ENCODE data around the gene GBF1.
"Not testable (repeated sequence)": the region's sequence is repeated elsewhere in the genome, so short reads cannot be mapped to it uniquely, and the experiment has no call there.

GBF1 gene

DNA sequence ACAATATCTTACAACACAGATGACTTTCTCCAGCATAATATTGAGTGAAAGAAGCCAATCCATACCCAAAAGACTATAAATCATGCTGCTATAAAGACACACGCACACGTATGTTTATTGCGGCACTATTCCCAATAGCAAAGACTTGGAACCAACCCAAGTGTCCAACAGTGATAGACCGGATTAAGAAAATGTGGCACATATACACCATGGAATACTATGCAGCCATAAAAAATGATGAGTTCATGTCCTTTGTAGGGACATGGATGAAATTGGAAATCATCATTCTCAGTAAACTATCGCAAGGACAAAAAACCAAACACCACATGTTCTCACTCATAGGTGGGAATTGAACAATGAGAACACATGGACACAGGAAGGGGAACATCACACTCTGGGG, 63.0 kb downstream of the GBF1 start:
- DNase-seq (ENCODE audit: low spot score): not testable (repeated sequence)

DNA sequence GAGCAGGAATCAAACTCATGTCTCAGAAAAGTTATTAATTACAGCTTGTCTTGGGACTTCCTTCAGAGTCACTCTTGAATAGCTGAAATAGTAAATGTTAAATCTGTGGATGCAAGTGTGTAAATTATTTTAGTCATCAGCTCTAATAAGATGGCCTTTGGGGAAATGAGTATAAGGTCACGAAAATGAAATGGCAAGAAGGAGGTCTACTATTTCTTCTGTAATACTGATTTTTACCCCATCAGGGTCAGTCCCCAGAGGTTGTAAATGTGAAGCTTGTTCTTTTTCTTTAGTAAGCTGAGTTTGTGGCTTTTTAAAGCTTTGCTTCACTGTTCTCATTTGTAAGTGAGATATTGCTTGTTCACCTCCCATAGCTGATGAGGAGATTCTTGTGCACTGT, 63.9 kb downstream of the GBF1 start:
- no peak for DNase-seq (ENCODE audit: low spot score)

DNA sequence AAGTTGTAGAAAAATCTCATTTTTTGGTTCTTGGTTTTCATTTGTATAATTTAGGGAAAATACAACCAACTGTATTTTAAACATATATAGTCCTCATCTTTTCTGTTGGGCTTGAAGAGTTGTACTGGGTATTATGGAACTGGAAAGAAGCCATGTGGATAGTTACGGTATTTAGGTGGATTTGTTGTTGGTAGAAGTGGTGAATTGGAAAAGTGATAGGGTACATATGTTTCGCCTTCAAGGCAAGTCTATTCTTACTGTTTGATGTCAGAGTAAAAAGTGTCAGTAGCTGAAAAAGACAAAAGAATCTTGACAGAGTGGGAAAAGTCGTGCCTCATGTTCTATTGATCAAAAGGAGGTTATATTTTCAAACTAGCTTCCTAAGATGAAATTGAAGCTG, 64.6 kb downstream of the GBF1 start:
- no peak for DNase-seq (ENCODE audit: low spot score)

DNA sequence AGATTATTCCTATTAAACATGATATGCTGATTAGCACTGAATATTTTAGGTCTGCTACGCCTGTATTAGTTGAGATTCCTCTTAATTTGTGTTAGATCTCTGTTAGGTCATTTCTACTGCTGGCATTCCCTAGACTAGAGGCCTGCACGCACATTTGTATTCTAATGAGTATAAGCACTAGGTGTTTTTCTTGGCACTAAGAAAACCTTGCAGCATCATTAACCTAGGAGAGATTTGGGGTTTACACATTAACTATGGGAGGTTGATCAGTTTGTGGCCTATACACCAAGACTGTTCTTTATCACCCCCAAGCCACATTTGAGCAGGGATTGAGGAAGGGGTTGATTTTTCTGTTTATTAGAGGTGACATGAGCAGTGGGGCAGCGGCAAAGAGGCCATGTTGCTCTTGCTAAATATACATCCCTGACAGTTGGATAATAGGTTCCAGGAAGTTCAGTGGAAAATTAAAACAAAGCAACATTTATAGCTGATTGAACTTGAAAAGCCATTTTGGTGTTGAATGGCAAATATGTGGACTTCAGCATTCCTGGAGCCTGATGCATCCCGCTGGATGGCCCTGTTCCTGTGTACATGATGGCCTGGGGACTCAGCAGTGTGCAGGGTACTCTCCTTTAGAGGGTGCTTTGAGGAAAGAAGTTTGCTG, 65.2 kb downstream of the GBF1 start:
- DNase-seq (ENCODE audit: low spot score): no peak

DNA sequence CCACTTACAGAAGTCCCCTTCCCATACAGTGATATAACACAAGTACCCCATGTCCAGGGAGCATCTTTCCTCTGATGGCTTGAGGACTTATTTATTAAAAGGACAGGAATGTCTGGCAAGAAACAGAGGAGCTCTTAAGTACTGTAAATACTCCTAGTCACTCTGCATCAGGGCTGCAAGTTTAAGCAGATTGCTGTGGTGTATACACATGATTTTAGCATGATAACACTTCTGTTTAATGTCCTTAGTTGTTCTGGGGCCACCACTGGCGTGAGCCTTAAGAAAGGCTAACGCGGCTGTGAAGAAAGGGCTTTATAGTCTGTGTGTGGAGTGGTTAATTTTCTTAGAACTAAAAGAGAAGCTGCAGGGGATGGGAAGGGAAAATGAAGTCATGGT, 65.7 kb downstream of the GBF1 start:
- DNase-seq (ENCODE audit: low spot score): no peak

DNA sequence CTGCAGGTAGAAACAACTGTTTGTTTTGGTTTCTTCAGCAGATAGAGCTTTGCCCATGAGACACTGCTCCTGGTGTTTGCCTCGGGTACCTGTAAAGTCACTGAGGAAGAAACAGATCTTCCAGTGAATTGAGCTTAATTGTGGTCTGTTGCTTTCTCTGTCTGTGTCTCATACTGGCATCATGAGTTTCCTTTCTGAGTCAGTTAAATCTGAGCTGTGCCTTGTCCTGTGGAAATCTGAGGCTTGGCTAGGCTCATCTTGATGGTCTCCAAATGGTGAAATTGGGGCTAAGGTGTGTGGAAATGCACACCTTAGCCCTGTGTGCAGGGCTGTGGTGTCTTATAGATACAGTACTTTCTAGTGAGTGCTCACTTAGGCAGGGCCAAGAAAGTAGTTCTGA, 67.4 kb downstream of the GBF1 start:
- DNase-seq (ENCODE audit: low spot score): no peak

DNA sequence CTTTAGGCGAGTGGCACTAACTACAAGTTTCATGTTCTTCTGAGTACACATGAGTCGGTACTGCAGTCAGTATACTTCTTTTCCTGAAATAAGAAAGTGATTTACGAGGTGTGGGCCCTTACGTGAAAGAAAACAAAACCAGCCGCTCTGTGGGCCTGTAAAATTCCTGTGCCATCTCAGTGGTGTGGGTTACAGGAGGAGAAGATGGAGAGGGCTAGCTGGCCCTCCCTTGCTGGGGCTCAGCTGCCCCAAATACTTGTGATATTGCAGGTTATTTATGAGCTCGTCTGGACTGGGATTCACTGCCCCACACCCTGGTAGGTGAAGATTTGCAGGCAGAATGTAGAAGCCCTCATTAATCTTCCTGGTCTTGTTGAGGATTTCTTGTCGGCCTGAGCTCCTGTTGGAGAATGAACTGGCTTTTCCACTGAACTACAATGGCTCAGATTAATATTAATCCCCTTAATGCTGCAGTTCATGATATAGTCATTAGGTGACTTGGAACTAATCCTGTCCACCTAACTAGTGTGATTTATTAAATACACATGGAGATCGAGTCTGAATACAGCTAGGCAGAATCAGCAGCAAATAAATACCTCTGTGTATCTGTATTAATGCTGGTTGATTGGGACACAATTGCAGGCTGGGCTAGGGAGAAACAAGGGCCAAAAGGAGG, 68.0 kb downstream of the GBF1 start:
- DNase-seq (ENCODE audit: low spot score): no peak

DNA sequence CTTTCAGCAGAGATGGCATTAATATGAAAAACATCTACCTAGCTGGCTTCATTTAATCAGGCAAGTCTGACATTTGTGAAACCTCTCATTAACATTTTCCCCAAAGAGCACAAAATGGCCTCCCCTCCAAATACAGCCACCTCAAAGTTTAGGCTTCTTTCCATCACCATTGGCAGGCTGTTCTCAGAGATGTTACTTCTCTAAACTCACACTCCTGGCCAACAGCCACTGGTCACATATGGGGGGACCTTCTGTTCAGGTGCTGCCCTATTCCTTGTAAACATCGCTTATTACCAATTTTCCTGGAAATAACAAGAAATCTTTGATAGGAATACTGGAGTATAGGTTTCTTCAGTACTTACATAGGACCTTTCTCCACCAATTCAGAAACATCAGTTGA, 69.5 kb downstream of the GBF1 start:
- DNase-seq (ENCODE audit: low spot score): no peak

DNA sequence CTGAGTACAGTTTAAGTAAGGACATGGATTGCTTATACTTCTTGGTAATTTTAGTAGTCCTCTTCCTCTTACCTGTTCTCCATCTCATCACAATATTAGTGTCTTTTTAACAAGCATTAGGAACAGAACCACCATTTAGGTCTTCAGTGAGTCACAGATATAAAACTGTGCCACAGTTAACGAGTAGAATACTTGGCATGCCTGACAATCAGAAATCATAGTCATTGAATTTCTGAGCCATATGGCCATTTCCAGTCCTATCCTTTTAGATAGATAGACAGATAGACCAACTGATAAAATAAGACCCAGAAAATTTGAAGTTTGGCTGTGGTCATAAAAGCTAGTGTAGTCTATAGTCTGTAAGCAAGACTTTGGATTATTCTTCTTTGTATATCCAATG, 71.1 kb downstream of the GBF1 start:
- no peak for DNase-seq (ENCODE audit: low spot score)

DNA sequence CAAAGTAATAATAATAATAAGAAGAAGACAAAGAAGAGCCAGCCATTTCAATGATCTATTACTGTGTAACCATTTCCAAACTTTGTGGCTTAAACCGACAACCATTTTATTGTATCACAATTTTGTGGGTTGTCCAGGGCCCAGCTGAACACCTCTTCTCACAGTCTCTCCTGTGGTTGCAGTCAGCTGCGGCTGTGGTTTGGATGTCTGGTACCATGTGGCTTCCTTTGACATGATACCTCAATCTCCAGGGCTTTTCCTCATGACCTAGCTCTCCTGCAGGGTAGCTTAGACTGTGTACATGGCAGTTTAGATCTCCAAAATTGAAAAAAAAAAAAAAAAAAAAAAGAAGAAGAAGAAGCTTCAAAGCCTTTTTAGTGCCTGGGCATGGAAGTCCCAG, 77.6 kb downstream of the GBF1 start:
- no peak for DNase-seq (ENCODE audit: low spot score)

DNA sequence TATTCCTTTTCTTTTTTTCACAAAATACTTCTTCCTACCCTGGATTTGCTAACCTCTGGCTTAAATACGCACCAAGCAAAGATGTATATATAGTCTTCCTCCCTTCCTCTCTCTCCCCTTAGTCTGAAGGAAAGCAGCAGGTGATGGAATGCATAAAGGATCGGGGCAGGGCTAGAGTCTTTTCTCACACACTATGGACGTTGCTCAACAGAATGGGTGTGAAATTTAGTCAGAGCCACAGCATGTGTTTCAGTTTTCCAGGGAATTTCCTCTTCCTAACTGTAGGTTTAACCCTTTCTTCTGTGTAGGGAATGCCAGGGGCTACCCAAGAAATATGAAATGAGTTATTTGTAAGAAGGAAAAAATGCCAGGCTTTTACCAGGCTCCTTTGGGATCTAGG, 78.7 kb downstream of the GBF1 start:
- DNase-seq (ENCODE audit: low spot score): no peak

DNA sequence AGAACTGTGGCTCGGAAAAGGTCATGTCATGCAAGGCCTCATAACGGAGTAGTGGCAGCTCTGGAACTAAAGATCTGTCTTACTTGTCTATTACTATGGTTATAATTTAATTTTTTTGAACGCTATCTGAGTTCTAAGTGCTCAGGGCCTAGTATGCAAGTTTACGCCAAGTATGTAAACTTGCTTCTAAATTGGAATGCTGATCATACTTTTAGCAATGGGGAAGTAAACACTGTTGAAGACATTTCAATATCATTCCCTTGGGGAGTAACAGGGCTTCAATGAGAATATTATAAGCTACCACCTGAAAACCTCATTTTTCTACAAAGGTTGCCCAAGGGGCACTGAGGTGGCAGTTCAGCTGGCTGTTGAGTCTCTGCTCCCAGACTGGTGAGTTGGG, 80.7 kb downstream of the GBF1 start:
- no peak for DNase-seq (ENCODE audit: low spot score)

DNA sequence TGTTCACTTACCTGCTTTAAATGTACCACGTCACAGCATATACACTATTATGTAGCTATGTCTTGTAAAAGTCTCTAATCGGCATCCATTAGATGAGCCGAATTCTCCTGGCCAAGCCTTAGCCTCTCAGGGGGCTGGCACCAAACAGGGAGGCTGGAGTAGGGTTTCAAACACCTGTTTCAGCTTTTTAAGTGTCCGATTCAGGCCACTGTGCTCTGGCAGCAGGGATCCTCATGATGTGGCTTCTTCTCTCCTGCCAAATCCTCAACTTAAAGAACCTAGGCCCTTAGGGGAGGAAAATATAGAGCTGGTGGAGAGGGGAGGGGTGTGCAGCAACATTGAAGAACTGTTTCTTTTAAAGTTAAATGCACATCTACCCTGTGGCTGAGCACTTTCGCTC, 81.7 kb downstream of the GBF1 start:
- DNase-seq (ENCODE audit: low spot score): no peak

DNA sequence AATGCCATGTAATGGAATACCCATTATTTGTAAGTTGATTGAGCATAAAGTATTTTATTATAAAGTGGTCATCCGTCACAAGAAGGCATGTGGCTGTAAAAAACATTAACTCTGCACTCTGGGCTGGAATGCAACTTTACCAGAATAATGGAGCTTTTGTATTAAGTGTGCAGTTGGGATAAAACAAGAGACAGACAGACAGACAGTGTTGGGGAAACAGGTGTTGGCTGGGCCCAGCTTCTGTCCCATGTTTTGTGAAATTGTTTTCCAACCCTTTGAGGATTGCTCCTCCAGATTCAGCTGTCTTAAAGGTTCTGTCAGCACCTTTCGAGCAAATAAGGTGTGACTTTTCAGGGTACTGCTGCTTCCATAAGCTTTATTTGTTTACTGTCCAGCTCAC, 82.3 kb downstream of the GBF1 start:
- no peak for DNase-seq (ENCODE audit: low spot score)

DNA sequence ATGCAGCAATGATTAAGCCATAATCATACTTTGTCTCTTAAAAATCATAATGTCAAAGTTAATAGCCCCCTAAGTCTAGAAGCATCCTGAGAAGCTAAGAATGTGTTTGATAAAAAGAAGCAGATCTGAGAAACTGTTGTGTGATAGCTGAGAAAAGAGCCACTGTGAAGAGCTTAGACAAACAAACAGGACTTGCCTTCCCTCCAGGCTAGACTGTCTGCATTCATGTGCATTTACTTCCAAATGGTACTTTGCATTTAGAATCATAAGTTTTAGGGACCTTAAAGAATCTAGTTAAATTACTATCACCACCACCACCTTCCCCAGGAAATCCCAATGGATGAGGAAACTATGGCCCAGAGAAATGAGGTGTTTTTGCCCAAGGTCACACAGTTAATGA, 87.4 kb downstream of the GBF1 start:
- DNase-seq (ENCODE audit: low spot score): no peak

DNA sequence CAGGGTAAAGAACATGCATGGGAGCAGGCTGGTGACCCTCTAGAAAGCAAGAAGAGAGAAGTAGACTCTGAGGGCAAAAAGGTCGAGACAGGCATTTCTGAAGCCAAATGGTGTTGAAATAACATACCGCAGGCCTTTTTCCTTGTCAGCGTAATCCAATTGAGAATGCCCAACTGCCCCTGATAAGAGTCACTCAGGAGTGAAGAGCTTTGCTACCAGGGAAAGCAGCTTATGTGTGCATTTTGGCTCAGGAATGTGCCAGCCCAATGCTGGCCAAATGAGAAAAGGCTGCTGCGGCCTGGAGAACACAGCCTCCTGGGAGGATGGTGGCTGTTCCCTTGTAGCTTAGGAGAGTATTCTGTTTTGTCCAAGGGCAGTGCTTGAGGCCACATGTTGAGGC, 88.8 kb downstream of the GBF1 start:
- DNase-seq (ENCODE audit: low spot score): no peak

DNA sequence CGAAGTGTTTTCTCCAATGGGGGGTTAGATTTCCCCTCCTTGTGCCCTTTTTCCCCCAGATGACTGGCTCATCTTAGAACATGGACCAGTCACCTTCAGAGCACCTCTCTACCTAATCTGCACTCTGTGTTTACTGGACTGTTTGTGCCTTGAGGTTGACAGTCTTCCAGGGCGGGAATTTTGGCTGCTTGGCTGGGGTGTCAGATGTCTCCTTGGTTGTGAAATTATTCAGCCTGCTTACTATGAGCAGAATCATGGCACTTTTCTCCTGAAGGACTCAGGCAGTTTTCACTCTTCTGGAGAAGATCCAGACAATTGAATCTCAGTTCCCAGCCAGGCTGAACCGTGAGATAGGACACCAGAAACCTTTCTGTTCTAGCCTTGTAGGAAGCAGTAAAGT, 89.9 kb downstream of the GBF1 start:
- DNase-seq (ENCODE audit: low spot score): no peak

DNA sequence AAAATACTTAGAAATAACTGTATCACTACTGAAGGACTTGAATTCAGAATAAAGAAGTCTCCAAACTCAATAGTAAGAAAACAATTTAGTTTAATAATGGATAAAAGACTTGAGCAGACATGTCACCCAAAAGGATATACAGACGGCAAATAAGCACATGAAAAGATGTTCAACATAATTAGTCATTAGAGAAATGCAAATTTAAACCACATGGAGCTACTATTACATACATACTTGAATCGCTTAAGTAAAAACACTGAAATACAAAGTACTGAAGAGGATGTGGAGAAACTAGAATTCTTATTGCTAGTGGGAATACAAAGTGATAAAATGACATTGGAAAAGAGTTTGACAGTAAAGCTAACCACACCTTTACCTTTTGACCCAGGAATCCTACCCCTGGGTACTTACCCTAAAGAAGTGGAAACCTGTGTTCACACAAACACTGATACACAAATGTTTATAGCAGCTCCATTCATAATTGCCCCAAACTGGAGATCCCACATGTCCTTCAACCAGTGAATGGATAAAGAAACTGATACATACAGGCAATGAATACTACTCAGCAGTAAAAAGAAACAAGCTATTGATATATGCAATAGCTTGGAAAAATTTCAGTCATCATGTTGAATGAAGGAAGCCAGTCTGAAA, 95.8 kb downstream of the GBF1 start:
- no peak for DNase-seq (ENCODE audit: low spot score)

DNA sequence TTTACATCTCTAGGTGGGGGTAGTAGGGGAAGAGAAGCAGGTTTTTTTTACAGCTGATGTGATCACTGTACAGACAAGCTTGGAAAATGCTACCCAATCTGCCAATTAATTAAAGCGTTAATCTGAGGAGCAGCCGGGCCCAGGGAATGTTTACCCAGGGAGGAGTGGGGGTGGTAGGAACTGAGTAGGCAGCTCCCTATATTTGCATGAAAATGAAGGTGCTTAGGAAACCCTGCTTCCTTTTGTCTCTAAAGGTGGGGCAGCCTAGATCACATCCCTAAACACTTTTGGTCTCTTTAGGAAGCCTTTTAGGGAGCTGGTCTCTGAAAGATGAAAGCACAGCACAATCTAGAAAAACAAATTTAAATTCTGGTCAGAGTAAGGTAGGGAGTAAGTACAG, 97.1 kb downstream of the GBF1 start:
- no peak for DNase-seq (ENCODE audit: low spot score)

DNA sequence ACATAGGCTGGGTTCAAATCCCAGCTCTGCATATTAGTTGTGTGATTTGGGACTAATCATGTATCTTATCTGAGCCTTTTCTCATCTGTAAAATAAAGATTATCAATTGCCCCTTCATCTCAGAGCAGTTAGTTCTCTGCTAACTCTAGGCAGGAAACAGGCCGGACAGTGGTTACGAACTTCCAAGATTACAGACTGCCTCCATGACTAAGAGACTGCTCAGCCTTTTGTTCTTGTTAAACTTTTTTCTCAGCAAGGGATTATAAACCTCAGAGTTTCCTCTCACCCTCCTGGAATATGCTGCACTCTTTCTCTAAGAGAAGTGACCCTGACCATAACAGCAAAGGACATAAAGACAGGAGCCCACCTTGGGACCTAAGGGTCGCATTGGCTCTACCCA, 97.6 kb downstream of the GBF1 start:
- no peak for DNase-seq (ENCODE audit: low spot score)

DNA sequence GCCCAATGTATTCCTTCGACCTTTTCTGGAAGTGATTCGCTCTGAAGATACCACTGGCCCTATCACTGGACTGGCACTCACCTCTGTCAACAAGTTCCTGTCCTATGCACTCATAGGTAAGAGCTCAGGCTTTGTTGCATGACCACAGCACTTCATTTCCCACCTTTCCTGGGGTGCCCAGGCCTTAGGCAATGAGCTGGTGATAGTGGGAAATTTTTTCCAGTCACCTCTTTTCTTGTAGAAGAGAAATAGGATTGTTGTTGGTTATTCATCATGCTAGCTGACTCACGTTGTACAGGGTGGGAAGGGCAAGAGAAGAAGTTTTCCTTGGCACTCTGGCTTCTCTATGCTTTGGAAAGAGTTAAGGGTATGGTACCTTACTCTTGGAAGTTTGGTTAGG, 98.7 kb downstream of the GBF1 start:
- DNase-seq (ENCODE audit: low spot score): no peak

DNA sequence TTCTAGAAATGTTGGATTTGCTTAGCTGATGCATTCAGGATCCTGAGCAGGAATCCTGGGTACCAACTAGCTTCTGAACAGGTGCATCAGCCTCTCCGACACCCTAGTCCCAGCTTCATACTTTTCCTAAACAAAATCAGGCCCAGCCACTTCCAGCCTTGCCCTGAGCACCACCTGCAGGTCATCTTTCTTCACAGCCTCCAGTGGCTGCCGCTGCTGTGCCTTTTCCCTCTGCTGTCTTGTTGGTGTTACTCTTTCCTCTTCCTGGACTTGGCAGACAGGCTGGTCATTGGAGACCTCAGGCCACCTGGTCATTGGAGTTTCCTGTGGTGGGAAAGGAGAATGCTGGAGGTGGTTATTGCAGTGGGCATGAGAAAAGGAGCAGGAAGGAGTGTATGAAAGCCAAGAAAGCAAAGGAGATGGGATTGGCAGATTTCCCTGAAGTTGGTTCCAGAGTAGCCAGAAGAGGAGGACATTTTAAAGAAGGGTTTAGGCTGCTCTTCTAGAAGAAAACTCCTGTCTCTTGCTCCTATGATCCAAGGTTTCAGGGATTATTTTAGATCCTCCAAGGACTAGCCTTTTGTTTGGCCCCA, 102.0 kb downstream of the GBF1 start:
- peak; percentile 24 for DNase-seq (ENCODE audit: low spot score)

DNA sequence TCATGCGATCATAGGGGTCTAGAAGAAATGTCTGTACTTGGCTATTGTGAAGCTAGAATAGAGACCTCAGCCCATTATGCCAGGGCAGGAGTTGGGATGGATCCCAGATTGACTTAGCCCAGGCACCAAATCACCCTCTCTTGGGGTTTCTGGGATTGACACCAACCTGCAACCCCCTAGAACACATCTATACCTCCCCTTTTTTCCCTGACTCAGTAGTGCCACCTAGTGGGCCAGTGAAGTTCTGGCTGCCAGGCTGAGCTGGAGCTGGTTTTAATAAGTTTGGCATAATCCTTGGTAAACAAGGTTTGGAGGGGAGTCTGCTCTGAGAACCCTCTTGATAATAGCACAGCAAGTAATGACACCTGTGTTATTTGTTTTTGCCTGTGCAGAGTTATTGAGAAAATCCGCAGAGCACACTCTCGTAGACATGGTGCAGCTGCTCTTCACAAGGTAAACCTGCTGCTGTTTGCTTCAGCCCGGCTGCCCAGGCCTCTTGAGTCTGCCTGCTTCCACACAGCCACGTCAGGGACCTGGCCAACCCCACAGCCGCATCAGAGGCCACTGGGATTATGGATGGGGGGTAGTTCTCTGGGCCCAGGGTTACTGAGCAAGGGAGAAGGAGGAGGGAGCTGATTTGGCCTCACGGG, 106.9 kb downstream of the GBF1 start:
- DNase-seq (ENCODE audit: low spot score): peak; percentile 81
